PC-9 (cell line): ENCODE data around the gene GID8. TPM values are rescaled to one million over a fixed set of nuclear protein-coding genes. Genes with fewer than 3 reads are reported as not detected.

Experiments used
- BruUV-seq: library from RNA; stranded (reverse); fragments of 400-500 nt; replicated peaks from 2 replicates; lab custom pipeline; 2021; lab: Mats Ljungman, UMichigan
- CTCF ChIA-PET: fragments of 300-600 bp; sonication (Branson Sonifier 250); formaldehyde crosslinking; loops from one replicate; lab custom pipeline; 2022; ENCODE audit warnings: antibody characterized with exemption; lab: Charles Lee
- POLR2A ChIA-PET: fragments of 300-600 bp; sonication (Branson Sonifier 250); formaldehyde crosslinking; loops from one replicate; lab custom pipeline; 2022; ENCODE audit warnings: antibody characterized with exemption; ENCODE audit not compliant: unreplicated experiment; lab: Charles Lee
- DNase-seq, 2 experiments: peaks; one replicate each; pipeline versions ENCODE4 v3.0.0 to v3.0.0-alpha.2; 2015 to 2022; ENCODE audit warnings: mixed read lengths in 1 of 2
- H2AFZ ChIP-seq: fragments of 200-600 bp; sonication (generic); 2 replicates; pipeline ENCODE4 v1.8.1; 2017; ENCODE audit warnings: antibody characterized with exemption
- H3F3A ChIP-seq: fragments of 200-600 bp; sonication (generic); 2 replicates; pipeline ENCODE4 v1.8.1; 2017; ENCODE audit warnings: antibody characterized with exemption, mild to moderate bottlenecking, low read depth; ENCODE audit not compliant: insufficient read depth
- H3K27ac ChIP-seq: fragments of 200-600 bp; sonication (generic); 2 replicates; pipeline ENCODE4 v1.6.1; 2016; ENCODE audit warnings: mixed run types
- H3K27me3 ChIP-seq: fragments of 200-600 bp; sonication (generic); 2 replicates; pipeline ENCODE4 v1.6.1; 2016; ENCODE audit warnings: low read depth, mixed run types; ENCODE audit not compliant: insufficient read depth
- H3K36me3 ChIP-seq: fragments of 200-600 bp; sonication (generic); 2 replicates; pipeline ENCODE4 v1.6.1; 2016; ENCODE audit warnings: low read depth, mixed run types
- H3K4me1 ChIP-seq: fragments of 200-600 bp; sonication (generic); replicated peaks from 2 replicates; pipeline ENCODE4 v1.6.1; 2016; ENCODE audit warnings: mixed run types; ENCODE audit not compliant: insufficient read depth
- H3K4me2 ChIP-seq: fragments of 200-600 bp; sonication (generic); 2 replicates; pipeline ENCODE4 v1.6.1; 2017; ENCODE audit warnings: mixed run types
- H3K4me3 ChIP-seq: fragments of 200-600 bp; sonication (generic); 2 replicates; pipeline ENCODE4 v1.6.1; 2016; ENCODE audit warnings: mixed run types
- H3K79me2 ChIP-seq: fragments of 200-600 bp; sonication (generic); 2 replicates; pipeline ENCODE4 v1.6.1; 2017; ENCODE audit warnings: low read depth, mixed run types
- H3K9me2 ChIP-seq: fragments of 200-600 bp; sonication (generic); 2 replicates; pipeline ENCODE4 v1.8.1; 2017; ENCODE audit warnings: mild to moderate bottlenecking; ENCODE audit not compliant: insufficient read depth
- H3K9me3 ChIP-seq: fragments of 200-600 bp; sonication (generic); 2 replicates; pipeline ENCODE4 v1.8.1; 2016; ENCODE audit warnings: low read depth; ENCODE audit not compliant: insufficient read depth
- H4K20me1 ChIP-seq: fragments of 200-600 bp; sonication (generic); 2 replicates; pipeline ENCODE4 v1.8.1; 2017; ENCODE audit not compliant: insufficient read depth
- CTCF ChIP-seq: fragments of 200-600 bp; sonication (generic); conservative IDR thresholded peaks from 2 replicates; pipeline ENCODE4 v1.6.1; 2017; ENCODE audit warnings: mixed run types, antibody characterized with exemption, mild to moderate bottlenecking, moderate library complexity
- EZH2 ChIP-seq: fragments of 200-600 bp; sonication (generic); IDR thresholded peaks from 2 replicates; pipeline ENCODE4 v1.8.0; 2017; ENCODE audit warnings: antibody characterized with exemption, low read depth
- intact Hi-C: fragments of 100-400 bp; cut with micrococcal nuclease; formaldehyde crosslinking; loops from one replicate; pipeline ENCODE4 v1.10.0; 2022; ENCODE audit not compliant: unreplicated experiment
- total RNA-seq: library from RNA; stranded (reverse); gene quantifications from 2 replicates; pipeline ENCODE4 v1.2.3, GENCODE V29; 2021

The GID8 gene
- total RNA-seq, 1 experiment from 2014 or later: 45.7 TPM

GRCh38 chr20:62894261-62894660 lies 43.7 kb upstream of the GID8 start:
- Histone ChIP-seq H3K79me2 (no peaks in the 10 kb centered on the region), H3F3A (peaks cover 25% of the 10 kb centered on the region), H3K9me2 (no peaks in the 10 kb centered on the region), H3K4me3 (no peak overlapping the region), H3K27me3 (no peaks in the 10 kb centered on the region), H3K36me3 (peaks cover 32% of the 10 kb centered on the region), H2AFZ (no peak overlapping the region), H4K20me1 (peaks cover 18% of the 10 kb centered on the region; the same call in 1 of the 2 replicates), H3K27ac (no peak overlapping the region), H3K9me3 (no peaks in the 10 kb centered on the region), H3K4me2 (no peak overlapping the region), H3K4me1 (no peaks in the 10 kb centered on the region)
- TF ChIP-seq CTCF (no peak), EZH2 (no peak)
- CTCF ChIA-PET: interaction anchor here (0.6 kb wide), 1 partner anchor 28 kb away, joined by 6 read pairs; no protein-coding TSS in a partner anchor
- POLR2A ChIA-PET: interaction anchor here (0.6 kb wide), 1 partner anchor 14 kb away, joined by 8 read pairs; no protein-coding TSS in a partner anchor
- DNase-seq: no peak
- intact Hi-C loops: no loop called here
- no TSS peak for BruUV-seq

- ChIA-PET POLR2A (no interaction called here), CTCF (no interaction called here)
- H3K27me3 ChIP-seq: no peaks in the 10 kb centered on the region
- no peak overlapping the region for H2AFZ ChIP-seq
- BruUV-seq: no TSS peak
- no peak overlapping the region for H3K4me2 ChIP-seq
- no peak overlapping the region for H3K27ac ChIP-seq
- TF ChIP-seq EZH2 (no peak), CTCF (no peak)
- no peak for DNase-seq
- H3K4me3 ChIP-seq: no peak overlapping the region
- intact Hi-C loops: no loop called here
- H3K79me2 ChIP-seq: no peaks in the 10 kb centered on the region
- H3K4me1 ChIP-seq: peaks cover 2% of the 10 kb centered on the region
- peaks cover 36% of the 10 kb centered on the region for H3F3A ChIP-seq
- H3K36me3 ChIP-seq: peaks cover 32% of the 10 kb centered on the region
- peaks cover 28% of the 10 kb centered on the region for H4K20me1 ChIP-seq
- no peaks in the 10 kb centered on the region for H3K9me3 ChIP-seq
- no peaks in the 10 kb centered on the region for H3K9me2 ChIP-seq
These were observed 42.4 kb upstream of the GID8 start for GRCh38 chr20:62895539-62895938.

GRCh38 chr20:62896526-62896925 lies 41.4 kb upstream of the GID8 start:
- ChIA-PET POLR2A (no interaction called here), CTCF (no interaction called here)
- no peak overlapping the region for H3K4me3 ChIP-seq
- H4K20me1 ChIP-seq: peaks cover 37% of the 10 kb centered on the region
- H3K36me3 ChIP-seq: peaks cover 32% of the 10 kb centered on the region
- no peaks in the 10 kb centered on the region for H3K9me3 ChIP-seq
- intact Hi-C loops: no loop called here
- TF ChIP-seq EZH2 (no peak), CTCF (no peak)
- no peak overlapping the region for H2AFZ ChIP-seq
- H3K4me2 ChIP-seq: no peak overlapping the region
- H3K4me1 ChIP-seq: peaks cover 8% of the 10 kb centered on the region
- no peaks in the 10 kb centered on the region for H3K79me2 ChIP-seq
- no peak overlapping the region for H3K27ac ChIP-seq
- peaks cover 46% of the 10 kb centered on the region for H3F3A ChIP-seq
- no peaks in the 10 kb centered on the region for H3K27me3 ChIP-seq
- no peak for DNase-seq
- H3K9me2 ChIP-seq: no peaks in the 10 kb centered on the region
- no TSS peak for BruUV-seq
